Motor neuron (in vitro differentiated cells): ENCODE results near the gene HADH. TPM values are rescaled to one million over a fixed set of nuclear protein-coding genes. Genes with fewer than 3 reads are reported as not detected.
"Not testable (repeated sequence)": the region's sequence is repeated elsewhere in the genome, so short reads cannot be mapped to it uniquely, and the experiment has no call there.

Source experiments
- ATAC-seq, 8 experiments: fragments of 200-7000 bp; cut with Tn5 transposase; replicated peaks in 6 of 8; 2 replicates each; pipeline ENCODE4 v1.8.0; 2021; ENCODE audit warnings: mild to moderate bottlenecking in 8 of 8, moderate library complexity in 8 of 8
- H3K27ac ChIP-seq, 2 donors: fragments of 250-450 bp; sonication (Bioruptor Pico); 2 replicates each; pipeline ENCODE4 v1.9.0; 2021; ENCODE audit warnings: antibody characterized with exemption in 2 of 2, mild to moderate bottlenecking in 2 of 2, moderate library complexity in 1 of 2
- H3K4me1 ChIP-seq, 2 donors: fragments of 250-450 bp; sonication (Bioruptor Pico); replicated peaks in 1 of 2; 2 replicates each; pipeline ENCODE4 v1.6.1; 2021; ENCODE audit warnings: antibody characterized with exemption in 2 of 2, mild to moderate bottlenecking in 2 of 2, moderate library complexity in 1 of 2
- H3K4me3 ChIP-seq, 5 donors: fragments of 250-450 bp; sonication (Bioruptor Pico); 2 replicates each; pipeline ENCODE4 v1.9.0; 2021; ENCODE audit warnings: antibody characterized with exemption in 5 of 5, mild to moderate bottlenecking in 5 of 5, moderate library complexity in 4 of 5
- WGBS, 10 experiments: fragments of 450-650 bp; shearing (Covaris generic); methylation state at CpG; one replicate each; pipeline ENCODE4 v1.0.0; 2022; 5-methylcytosine and 5-hydroxymethylcytosine counted together
- in situ Hi-C, 9 experiments: fragments of 400-800 bp; cut with MboI; loops; one replicate each; pipeline ENCODE4 v1.15.0; 2021; ENCODE audit warnings: low sequenced_read_pairs in 9 of 9, low pct_unique_long_range_greater_than_20kb in 2 of 9; ENCODE audit not compliant: unreplicated experiment in 9 of 9
- total RNA-seq, 8 experiments: library from RNA; unstranded; fragments of 300-600 nt; gene quantifications; 2 replicates each; pipeline versions ENCODE4 v1.2.3 to v1.2.4, GENCODE V29; 2022

The HADH gene
- total RNA-seq, 8 experiments from 2014 or later, result 7.0 to 49.2 (median 17.7) TPM

- 40 to 100% (median 56%) methylated on average over 1 to 4 of the region's 5 CpGs; no CpG with 5 or more reads in 4 of the 10 experiments for WGBS, 10 experiments
- no peaks in the 10 kb centered on the region for H3K4me1 ChIP-seq
- in situ Hi-C loops, result no loop called here
- H3K4me3 ChIP-seq, result no peak overlapping the region
- H3K27ac ChIP-seq, result no peak overlapping the region
- peak in 6 of 8 experiments; percentile 36 to 82 (median 53) for ATAC-seq
Observed at GRCh38 chr4:108043526-108043925, 53.8 kb downstream of the HADH start.

- no peak overlapping the region for H3K27ac ChIP-seq
- in situ Hi-C loops, result no loop called here
- no peak overlapping the region for H3K4me3 ChIP-seq
- H3K4me1 ChIP-seq, result no peaks in the 10 kb centered on the region
- WGBS, 10 experiments, result 9 to 100% (median 87%) methylated on average over 4 to 9 of the region's 9 CpGs
- no peak for ATAC-seq
Observed at GRCh38 chr4:108044951-108045686, 55.4 kb downstream of the HADH start.

GRCh38 chr4:108045687-108046024, 56.0 kb downstream of the HADH start:
- Histone ChIP-seq H3K4me3 (no peak overlapping the region), H3K4me1 (no peaks in the 10 kb centered on the region), H3K27ac (no peak overlapping the region)
- in situ Hi-C loops, result no loop called here
- WGBS, 10 experiments, result 0 to 100% (median 90%) methylated on average over 1 to 2 of the region's 3 CpGs; no CpG with 5 or more reads in 3 of the 10 experiments
- ATAC-seq, result no peak

DNA sequence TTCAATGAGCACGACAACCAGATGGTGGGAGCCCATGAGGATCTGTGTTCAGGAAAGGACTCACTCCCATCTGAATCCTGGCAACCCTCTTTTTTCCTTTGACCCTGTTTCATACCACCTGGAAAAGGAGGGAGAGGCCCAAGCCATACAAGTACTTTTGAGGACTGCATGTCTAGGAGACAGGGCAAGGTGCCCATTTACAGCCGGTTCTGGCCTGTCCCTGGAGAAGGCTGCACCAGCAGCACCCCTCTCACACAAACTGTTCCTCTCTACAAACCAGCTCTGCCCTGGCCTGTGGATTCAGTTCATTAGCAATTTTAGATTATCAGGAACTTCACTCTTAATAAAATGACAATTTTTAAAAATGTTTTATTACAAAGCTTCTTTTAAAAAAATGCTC, 57.5 kb downstream of the HADH start:
- H3K4me1 ChIP-seq, result no peaks in the 10 kb centered on the region
- no peak for ATAC-seq
- no peak overlapping the region for H3K4me3 ChIP-seq
- 63 to 100% (median 83%) methylated on average over 1 to 2 of the region's 2 CpGs; no CpG with 5 or more reads in 7 of the 10 experiments for WGBS, 10 experiments
- H3K27ac ChIP-seq, result no peak overlapping the region
- in situ Hi-C loops, result no loop called here

DNA sequence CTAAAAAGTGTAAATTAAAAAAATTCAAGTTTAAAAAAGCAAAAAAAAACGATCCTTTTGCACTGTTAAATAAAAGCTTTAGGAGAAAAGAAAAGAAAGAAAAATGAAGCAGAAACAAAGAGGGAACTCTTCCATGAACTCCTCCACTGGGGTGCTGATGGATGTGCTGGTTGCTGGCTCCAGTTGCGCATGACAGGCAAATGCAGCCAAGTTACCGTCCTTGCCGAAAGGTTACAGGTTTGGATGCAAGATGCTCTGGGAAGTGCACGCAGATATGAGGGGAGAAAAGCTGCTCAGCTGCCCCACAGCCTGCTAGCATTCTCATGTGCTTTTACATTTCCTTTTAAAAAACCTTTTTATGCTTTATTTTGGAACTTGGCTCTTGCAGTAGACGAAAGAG, 58.5 kb downstream of the HADH start:
- no peak for ATAC-seq
- WGBS, 10 experiments, result 17 to 88% (median 77%) methylated on average over 1 to 6 of the region's 6 CpGs
- in situ Hi-C loops, result no loop called here
- Histone ChIP-seq H3K4me1 (no peaks in the 10 kb centered on the region), H3K4me3 (no peak overlapping the region), H3K27ac (no peak overlapping the region)

DNA sequence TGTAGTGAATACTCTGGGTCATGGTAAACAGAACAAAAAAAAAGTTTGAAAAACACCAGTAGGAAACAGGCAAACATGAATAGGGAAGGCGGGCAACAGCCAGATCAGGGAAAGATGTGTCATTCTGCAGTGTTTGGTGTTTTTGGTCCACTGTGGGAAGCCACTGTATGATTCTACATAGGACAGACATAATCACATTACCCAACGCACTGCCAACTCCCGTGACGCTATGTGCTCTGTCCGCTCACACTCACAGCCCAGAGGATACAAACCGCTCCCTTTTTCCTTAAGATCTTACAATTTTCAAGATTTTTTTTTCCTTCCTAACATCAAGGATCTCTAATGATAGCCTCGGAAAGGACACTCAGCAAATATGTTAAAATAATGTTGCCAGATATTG, 59.3 kb downstream of the HADH start:
- Histone ChIP-seq H3K27ac (no peak overlapping the region), H3K4me1 (no peaks in the 10 kb centered on the region), H3K4me3 (no peak overlapping the region)
- in situ Hi-C loops, result no loop called here
- WGBS, 10 experiments, result 68 to 100% (median 84%) methylated on average over 1 to 7 of the region's 7 CpGs; no CpG with 5 or more reads in 1 of the 10 experiments
- ATAC-seq, result no peak

DNA sequence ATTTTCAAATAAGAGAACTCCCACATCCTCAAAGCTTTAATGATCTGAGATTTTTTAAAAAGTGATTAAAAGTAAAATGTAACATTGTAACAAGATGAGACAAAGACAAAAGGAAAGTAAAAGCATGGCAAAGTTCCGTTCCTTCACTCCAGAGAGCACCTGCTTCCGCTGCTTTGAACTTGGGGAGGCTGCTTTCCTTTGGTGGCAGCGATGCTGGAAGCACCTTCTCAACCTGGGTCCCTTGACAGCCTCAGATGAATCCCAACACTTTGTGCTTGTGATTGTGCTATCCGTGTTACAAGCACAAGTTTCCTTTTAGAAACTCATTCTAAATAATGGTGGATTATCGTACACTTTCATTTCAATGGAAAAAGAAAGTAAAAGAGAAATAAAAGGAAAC, 59.7 kb downstream of the HADH start:
- H3K27ac ChIP-seq, result no peak overlapping the region
- in situ Hi-C loops, result no loop called here
- no peak overlapping the region for H3K4me3 ChIP-seq
- WGBS, 10 experiments, result 67 to 100% (median 92%) methylated on average over 1 to 5 of the region's 5 CpGs; no CpG with 5 or more reads in 2 of the 10 experiments
- ATAC-seq, result no peak
- H3K4me1 ChIP-seq, result peaks cover 0 to 3% of the 10 kb centered on the region in 2 donors

DNA sequence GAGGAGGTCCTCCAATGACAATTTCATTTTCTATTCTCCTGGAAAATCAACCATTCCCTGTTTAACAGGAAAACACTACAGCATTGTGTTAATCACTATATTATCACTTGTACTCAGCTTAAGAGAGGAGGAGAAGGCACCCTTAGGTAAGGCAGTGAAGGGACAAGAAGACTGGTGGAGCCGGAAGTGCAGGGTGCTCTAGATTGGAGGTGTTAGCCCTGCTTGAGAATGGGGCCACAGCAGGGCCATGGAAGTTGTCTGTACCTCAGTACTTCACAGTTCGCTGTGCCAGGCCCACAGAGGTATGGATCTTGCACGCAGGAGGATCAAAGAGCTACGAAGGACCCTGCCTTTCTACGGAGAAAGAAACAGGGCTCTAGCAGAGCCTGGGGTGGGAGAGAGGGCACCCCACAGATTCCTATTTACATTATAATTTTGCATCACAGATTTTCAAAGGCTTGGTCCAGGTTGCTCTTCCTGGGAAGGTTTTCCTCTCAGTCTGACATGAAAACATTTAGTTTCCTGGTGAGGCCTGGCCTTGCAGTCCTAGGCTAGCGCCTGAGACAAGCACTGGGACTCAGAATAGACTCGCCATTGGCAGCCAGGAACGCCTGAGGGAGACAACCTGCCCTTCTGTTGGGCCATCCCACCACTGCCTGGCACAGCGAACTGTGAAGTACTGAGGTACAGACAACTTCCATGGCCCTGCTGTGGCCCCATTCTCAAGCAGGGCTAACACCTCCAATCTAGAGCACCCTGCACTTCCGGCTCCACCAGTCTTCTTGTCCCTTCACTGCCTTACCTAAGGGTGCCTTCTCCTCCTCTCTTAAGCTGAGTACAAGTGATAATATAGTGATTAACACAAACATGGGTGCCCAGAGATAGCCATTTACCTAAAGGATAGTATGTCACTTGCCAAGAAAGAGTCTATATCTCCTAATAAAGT, 60.8 kb downstream of the HADH start:
- H3K4me1 ChIP-seq, H3K27ac ChIP-seq, ATAC-seq, H3K4me3 ChIP-seq: not testable (repeated sequence)
- WGBS, 10 experiments, result 59 to 100% (median 80%) methylated on average over 1 to 5 of the region's 10 CpGs; no CpG with 5 or more reads in 4 of the 10 experiments
- in situ Hi-C loops, result loop anchor here in 3 of 9 experiments (25.0 kb wide), 3 partner anchors 437 to 537 kb away; no protein-coding TSS in a partner anchor

- in situ Hi-C loops, result loop anchor here in 3 of 9 experiments (25.0 kb wide), 3 partner anchors 436 to 536 kb away; no protein-coding TSS in a partner anchor
- WGBS, 10 experiments, result 17 to 90% (median 83%) methylated on average over 1 to 4 of the region's 10 CpGs; no CpG with 5 or more reads in 7 of the 10 experiments
Observed at GRCh38 chr4:108051343-108051742, 61.7 kb downstream of the HADH start.

GRCh38 chr4:108052558-108053120, 63.0 kb downstream of the HADH start:
- no peak overlapping the region for H3K4me3 ChIP-seq
- no peak for ATAC-seq
- H3K4me1 ChIP-seq, result peaks cover 0 to 3% of the 10 kb centered on the region in 2 donors
- in situ Hi-C loops, result loop anchor here in 3 of 9 experiments (25.0 kb wide), 3 partner anchors 435 to 535 kb away; no protein-coding TSS in a partner anchor
- no peak overlapping the region for H3K27ac ChIP-seq
- 83 to 100% (median 100%) methylated on average over 1 to 2 of the region's 2 CpGs; no CpG with 5 or more reads in 3 of the 10 experiments for WGBS, 10 experiments

More at GRCh38 chr4:108051343-108051742, 61.7 kb downstream of the HADH start:
- no peak overlapping the region for H3K27ac ChIP-seq
- peaks cover 0 to 3% of the 10 kb centered on the region in 2 donors for H3K4me1 ChIP-seq
- no peak for ATAC-seq
- H3K4me3 ChIP-seq, result no peak overlapping the region

DNA sequence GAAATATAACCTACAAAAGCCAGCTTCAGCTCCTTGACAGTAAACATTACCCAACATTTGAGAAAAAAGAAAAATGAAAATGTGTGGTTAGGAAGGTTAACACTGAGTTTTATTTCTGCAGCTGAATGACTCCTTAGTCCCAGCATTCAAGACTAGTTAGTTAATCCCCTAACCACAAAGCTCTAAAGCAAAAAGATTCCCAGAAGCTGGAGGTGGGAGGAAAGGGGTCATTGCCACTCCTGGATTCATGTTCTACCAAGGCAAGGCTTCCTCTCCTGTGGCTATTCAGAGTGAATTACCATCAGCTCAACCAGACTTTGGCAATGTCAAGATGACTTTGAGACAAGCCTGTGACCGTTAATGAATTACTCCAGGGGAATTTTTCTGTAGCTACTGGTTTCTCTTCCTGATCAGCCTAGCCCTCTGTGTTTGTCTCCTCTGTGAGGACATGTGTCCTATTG, 63.6 kb downstream of the HADH start:
- Histone ChIP-seq H3K4me1 (peaks cover 0 to 3% of the 10 kb centered on the region in 2 donors), H3K4me3 (no peak overlapping the region), H3K27ac (no peak overlapping the region)
- WGBS, 10 experiments, result 17 to 100% (median 100%) methylated on average over 1 of the region's 1 CpG; no CpG with 5 or more reads in 3 of the 10 experiments
- ATAC-seq, result no peak
- in situ Hi-C loops, result loop anchor here in 3 of 9 experiments (25.0 kb wide), 3 partner anchors 434 to 534 kb away; no protein-coding TSS in a partner anchor

GRCh38 chr4:108054025-108054638, 64.4 kb downstream of the HADH start:
- in situ Hi-C loops, result loop anchor here in 3 of 9 experiments (25.0 kb wide), 3 partner anchors 433 to 533 kb away; no protein-coding TSS in a partner anchor
- Histone ChIP-seq H3K4me1 (peaks cover 0 to 3% of the 10 kb centered on the region in 2 donors), H3K27ac (no peak overlapping the region), H3K4me3 (no peak overlapping the region)
- ATAC-seq, result peak in 4 of 8 experiments; percentile 28 to 74 (median 56)
- 48 to 95% (median 85%) methylated on average over 1 to 11 of the region's 16 CpGs for WGBS, 10 experiments
